Measurements from ENCODE around the gene JAG2.

DNA sequence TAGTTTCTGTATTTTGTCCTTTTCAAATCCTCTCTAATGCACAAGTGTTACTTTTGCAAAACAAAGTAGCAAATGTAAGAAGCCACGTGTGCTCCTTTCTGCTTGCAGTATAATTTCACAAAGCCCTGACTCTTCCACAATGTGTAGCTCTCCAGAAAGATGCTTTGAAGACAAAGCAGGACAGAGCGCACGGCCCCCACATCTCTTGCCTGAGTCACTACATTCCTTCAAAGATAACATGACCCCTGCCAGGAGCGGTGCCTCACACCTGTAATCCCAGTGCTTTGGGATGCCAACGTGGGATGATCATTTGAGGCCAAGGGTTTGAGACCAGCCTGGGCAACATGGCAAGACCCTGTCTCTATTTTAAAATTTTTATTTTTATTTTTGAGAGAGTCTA, 40.5 kb downstream of the JAG2 start:
- TF ChIP-seq, protein P1, sequence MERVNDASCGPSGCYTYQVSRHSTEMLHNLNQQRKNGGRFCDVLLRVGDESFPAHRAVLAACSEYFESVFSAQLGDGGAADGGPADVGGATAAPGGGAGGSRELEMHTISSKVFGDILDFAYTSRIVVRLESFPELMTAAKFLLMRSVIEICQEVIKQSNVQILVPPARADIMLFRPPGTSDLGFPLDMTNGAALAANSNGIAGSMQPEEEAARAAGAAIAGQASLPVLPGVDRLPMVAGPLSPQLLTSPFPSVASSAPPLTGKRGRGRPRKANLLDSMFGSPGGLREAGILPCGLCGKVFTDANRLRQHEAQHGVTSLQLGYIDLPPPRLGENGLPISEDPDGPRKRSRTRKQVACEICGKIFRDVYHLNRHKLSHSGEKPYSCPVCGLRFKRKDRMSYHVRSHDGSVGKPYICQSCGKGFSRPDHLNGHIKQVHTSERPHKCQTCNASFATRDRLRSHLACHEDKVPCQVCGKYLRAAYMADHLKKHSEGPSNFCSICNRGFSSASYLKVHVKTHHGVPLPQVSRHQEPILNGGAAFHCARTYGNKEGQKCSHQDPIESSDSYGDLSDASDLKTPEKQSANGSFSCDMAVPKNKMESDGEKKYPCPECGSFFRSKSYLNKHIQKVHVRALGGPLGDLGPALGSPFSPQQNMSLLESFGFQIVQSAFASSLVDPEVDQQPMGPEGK (CRISPR knock-in tag; IDR thresholded peaks at IDR 0.05; ENCODE audit: borderline replicate concordance), result no peak
- TF ChIP-seq CSDC2 (CRISPR knock-in tag; IDR thresholded peaks at IDR 0.05) (no peak), TCF4 (CRISPR knock-in tag; IDR thresholded peaks at IDR 0.05; ENCODE audit: borderline replicate concordance) (no peak), BACH2 (CRISPR knock-in tag; IDR thresholded peaks at IDR 0.05; ENCODE audit: borderline replicate concordance) (no peak), GLIS3 (CRISPR knock-in tag; IDR thresholded peaks at IDR 0.05) (no peak), ZFP30 (CRISPR knock-in tag; IDR thresholded peaks at IDR 0.05) (no peak), ESRRG (CRISPR knock-in tag; IDR thresholded peaks at IDR 0.05) (no peak), ISL1 (CRISPR knock-in tag; IDR thresholded peaks at IDR 0.05) (no peak), ZFP3 (CRISPR knock-in tag; IDR thresholded peaks at IDR 0.05) (no peak), ARNTL (CRISPR knock-in tag; IDR thresholded peaks at IDR 0.05; ENCODE audit: borderline replicate concordance, low read depth) (no peak)
- TF ChIP-seq, protein P2, sequence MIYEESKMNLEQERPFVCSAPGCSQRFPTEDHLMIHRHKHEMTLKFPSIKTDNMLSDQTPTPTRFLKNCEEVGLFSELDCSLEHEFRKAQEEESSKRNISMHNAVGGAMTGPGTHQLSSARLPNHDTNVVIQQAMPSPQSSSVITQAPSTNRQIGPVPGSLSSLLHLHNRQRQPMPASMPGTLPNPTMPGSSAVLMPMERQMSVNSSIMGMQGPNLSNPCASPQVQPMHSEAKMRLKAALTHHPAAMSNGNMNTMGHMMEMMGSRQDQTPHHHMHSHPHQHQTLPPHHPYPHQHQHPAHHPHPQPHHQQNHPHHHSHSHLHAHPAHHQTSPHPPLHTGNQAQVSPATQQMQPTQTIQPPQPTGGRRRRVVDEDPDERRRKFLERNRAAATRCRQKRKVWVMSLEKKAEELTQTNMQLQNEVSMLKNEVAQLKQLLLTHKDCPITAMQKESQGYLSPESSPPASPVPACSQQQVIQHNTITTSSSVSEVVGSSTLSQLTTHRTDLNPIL (CRISPR knock-in tag; IDR thresholded peaks at IDR 0.05; ENCODE audit: low read depth), result no peak
- TF ChIP-seq, protein P3, sequence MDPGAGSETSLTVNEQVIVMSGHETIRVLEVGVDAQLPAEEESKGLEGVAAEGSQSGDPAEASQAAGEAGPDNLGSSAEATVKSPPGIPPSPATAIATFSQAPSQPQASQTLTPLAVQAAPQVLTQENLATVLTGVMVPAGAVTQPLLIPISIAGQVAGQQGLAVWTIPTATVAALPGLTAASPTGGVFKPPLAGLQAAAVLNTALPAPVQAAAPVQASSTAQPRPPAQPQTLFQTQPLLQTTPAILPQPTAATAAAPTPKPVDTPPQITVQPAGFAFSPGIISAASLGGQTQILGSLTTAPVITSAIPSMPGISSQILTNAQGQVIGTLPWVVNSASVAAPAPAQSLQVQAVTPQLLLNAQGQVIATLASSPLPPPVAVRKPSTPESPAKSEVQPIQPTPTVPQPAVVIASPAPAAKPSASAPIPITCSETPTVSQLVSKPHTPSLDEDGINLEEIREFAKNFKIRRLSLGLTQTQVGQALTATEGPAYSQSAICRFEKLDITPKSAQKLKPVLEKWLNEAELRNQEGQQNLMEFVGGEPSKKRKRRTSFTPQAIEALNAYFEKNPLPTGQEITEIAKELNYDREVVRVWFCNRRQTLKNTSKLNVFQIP (CRISPR knock-in tag; IDR thresholded peaks at IDR 0.05; ENCODE audit: borderline replicate concordance, low read depth), result no peak
- TF ChIP-seq, protein P4, sequence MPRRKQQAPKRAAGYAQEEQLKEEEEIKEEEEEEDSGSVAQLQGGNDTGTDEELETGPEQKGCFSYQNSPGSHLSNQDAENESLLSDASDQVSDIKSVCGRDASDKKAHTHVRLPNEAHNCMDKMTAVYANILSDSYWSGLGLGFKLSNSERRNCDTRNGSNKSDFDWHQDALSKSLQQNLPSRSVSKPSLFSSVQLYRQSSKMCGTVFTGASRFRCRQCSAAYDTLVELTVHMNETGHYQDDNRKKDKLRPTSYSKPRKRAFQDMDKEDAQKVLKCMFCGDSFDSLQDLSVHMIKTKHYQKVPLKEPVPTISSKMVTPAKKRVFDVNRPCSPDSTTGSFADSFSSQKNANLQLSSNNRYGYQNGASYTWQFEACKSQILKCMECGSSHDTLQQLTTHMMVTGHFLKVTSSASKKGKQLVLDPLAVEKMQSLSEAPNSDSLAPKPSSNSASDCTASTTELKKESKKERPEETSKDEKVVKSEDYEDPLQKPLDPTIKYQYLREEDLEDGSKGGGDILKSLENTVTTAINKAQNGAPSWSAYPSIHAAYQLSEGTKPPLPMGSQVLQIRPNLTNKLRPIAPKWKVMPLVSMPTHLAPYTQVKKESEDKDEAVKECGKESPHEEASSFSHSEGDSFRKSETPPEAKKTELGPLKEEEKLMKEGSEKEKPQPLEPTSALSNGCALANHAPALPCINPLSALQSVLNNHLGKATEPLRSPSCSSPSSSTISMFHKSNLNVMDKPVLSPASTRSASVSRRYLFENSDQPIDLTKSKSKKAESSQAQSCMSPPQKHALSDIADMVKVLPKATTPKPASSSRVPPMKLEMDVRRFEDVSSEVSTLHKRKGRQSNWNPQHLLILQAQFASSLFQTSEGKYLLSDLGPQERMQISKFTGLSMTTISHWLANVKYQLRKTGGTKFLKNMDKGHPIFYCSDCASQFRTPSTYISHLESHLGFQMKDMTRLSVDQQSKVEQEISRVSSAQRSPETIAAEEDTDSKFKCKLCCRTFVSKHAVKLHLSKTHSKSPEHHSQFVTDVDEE (CRISPR knock-in tag; IDR thresholded peaks at IDR 0.05), result no peak
